Measurements from ENCODE around the gene GRIA4.

GRIA4 gene

GRCh38 chr11:105609832-105610781 lies at the start of gene GRIA4:
GRIA4 (plus strand) TSS chr11:105610073; CDS start chr11:105610998, 925 bp downstream.
- Histone ChIP-seq H3K4me3 (ENCODE audit: low read depth, low read length) (peak within 1 kb of the TSS; percentile 63), H3K36me3 (replicated peaks) (no peaks in the 10 kb centered on the region), H3K27ac (no peak within 1 kb of the TSS), H3K27me3 (replicated peaks) (peaks cover 5% of the 10 kb centered on the region)
- peak; percentile 53 for DNase-seq
- peak; percentile 26 for TF ChIP-seq CTCF (IDR thresholded peaks at IDR 0.05; ENCODE audit: low read depth, low read length, missing control alignments)
- in situ Hi-C loops (cut with HindIII; ENCODE audit: low pct_ligation_motif_present, low sequenced_read_pairs) = no loop called here

GRCh38 chr11:105573091-105573490 lies 36.8 kb upstream of the GRIA4 start:
- Histone ChIP-seq H3K27ac (no peak overlapping the region), H3K36me3 (replicated peaks) (no peaks in the 10 kb centered on the region), H3K27me3 (replicated peaks) (no peaks in the 10 kb centered on the region), H3K4me3 (ENCODE audit: low read depth, low read length) (no peak overlapping the region)
- peak; percentile 63 for DNase-seq
- TF ChIP-seq CTCF (IDR thresholded peaks at IDR 0.05; ENCODE audit: low read depth, low read length, missing control alignments) = no peak
- in situ Hi-C loops (cut with HindIII; ENCODE audit: low pct_ligation_motif_present, low sequenced_read_pairs) = no loop called here

GRCh38 chr11:105574974-105575373 lies 34.9 kb upstream of the GRIA4 start:
- H3K27me3 ChIP-seq (replicated peaks) = no peaks in the 10 kb centered on the region
- in situ Hi-C loops (cut with HindIII; ENCODE audit: low pct_ligation_motif_present, low sequenced_read_pairs) = no loop called here
- no peak for DNase-seq
- H3K4me3 ChIP-seq (ENCODE audit: low read depth, low read length) = no peak overlapping the region
- no peak overlapping the region for H3K27ac ChIP-seq
- no peak for TF ChIP-seq CTCF (IDR thresholded peaks at IDR 0.05; ENCODE audit: low read depth, low read length, missing control alignments)
- H3K36me3 ChIP-seq (replicated peaks) = no peaks in the 10 kb centered on the region

GRCh38 chr11:105577641-105578040 lies 32.2 kb upstream of the GRIA4 start:
- Histone ChIP-seq H3K27me3 (replicated peaks) (no peaks in the 10 kb centered on the region), H3K36me3 (replicated peaks) (no peaks in the 10 kb centered on the region), H3K4me3 (ENCODE audit: low read depth, low read length) (no peak overlapping the region), H3K27ac (no peak overlapping the region)
- peak; percentile 49 for DNase-seq
- in situ Hi-C loops (cut with HindIII; ENCODE audit: low pct_ligation_motif_present, low sequenced_read_pairs) = no loop called here
- TF ChIP-seq CTCF (IDR thresholded peaks at IDR 0.05; ENCODE audit: low read depth, low read length, missing control alignments) = peak; percentile 22

- no peak for DNase-seq
- Histone ChIP-seq H3K27me3 (replicated peaks) (no peaks in the 10 kb centered on the region), H3K36me3 (replicated peaks) (no peaks in the 10 kb centered on the region), H3K27ac (no peak overlapping the region), H3K4me3 (ENCODE audit: low read depth, low read length) (no peak overlapping the region)
- in situ Hi-C loops (cut with HindIII; ENCODE audit: low pct_ligation_motif_present, low sequenced_read_pairs) = no loop called here
- no peak for TF ChIP-seq CTCF (IDR thresholded peaks at IDR 0.05; ENCODE audit: low read depth, low read length, missing control alignments)
These were observed 30.8 kb upstream of the GRIA4 start for GRCh38 chr11:105579111-105579510.
